Psoas muscle (tissue), 8 donors: Measurements from ENCODE around the gene KCNJ9. TPM values are rescaled to one million over a fixed set of nuclear protein-coding genes. Genes with fewer than 3 reads are reported as not detected.

Experiments
- ATAC-seq, 4 donors: fragments of 200-7000 bp; cut with Tn5 transposase; one replicate each; pipeline ENCODE4 v1.9.1; 2020; ENCODE audit warnings: moderate library complexity in 3 of 4, mild to moderate bottlenecking in 2 of 4
- DNase-seq, 2 donors: peaks; one replicate each; pipeline ENCODE4 v3.0.0-alpha.2; 2020
- H3K27ac ChIP-seq: fragments of 200-600 bp; one replicate; pipeline ENCODE4 v1.8.0; 2022
- H3K27me3 ChIP-seq, 3 donors: fragments of 200-600 bp in 1 of 3; one replicate each; pipeline versions ENCODE4 v1.6.1 to v1.8.0; 2013 to 2022; ENCODE audit warnings: low read length in 2 of 3, mild to moderate bottlenecking in 2 of 3, moderate library complexity in 1 of 3; ENCODE audit not compliant: insufficient read depth in 3 of 3
- H3K36me3 ChIP-seq, 2 donors: fragments of 200-600 bp in 1 of 2; one replicate each; pipeline versions ENCODE4 v1.6.1 to v1.8.0; 2013 to 2022; ENCODE audit warnings: low read depth in 1 of 2, mild to moderate bottlenecking in 1 of 2, moderate library complexity in 1 of 2; ENCODE audit not compliant: insufficient read depth in 1 of 2
- H3K4me1 ChIP-seq: fragments of 200-600 bp; one replicate; pipeline ENCODE4 v1.8.0; 2022
- H3K4me3 ChIP-seq: fragments of 200-600 bp; one replicate; pipeline ENCODE4 v1.8.0; 2022; ENCODE audit warnings: mild to moderate bottlenecking
- H3K9me3 ChIP-seq: fragments of 200-600 bp; one replicate; pipeline ENCODE4 v1.8.0; 2022
- CTCF ChIP-seq: fragments of 200-600 bp; IDR thresholded peaks from one replicate; pipeline ENCODE4 v1.8.0; 2022; ENCODE audit warnings: antibody characterized with exemption
- WGBS, 3 donors: extraction: QIAGEN DNeasy Blood & Tissue Kit; methylation state at CpG; one replicate each; pipeline versions ENCODE4 v1.1.6 to v1.1.7; 2013; 5-methylcytosine and 5-hydroxymethylcytosine counted together
- intact Hi-C, 2 donors: fragments of 100-400 bp; cut with DNase I; formaldehyde crosslinking; loops; one replicate each; pipeline versions ENCODE4 v1.11.0 to v1.14.2; 2022
- polyA plus RNA-seq, 3 donors: library from polyadenylated mRNA; stranded (reverse); fragments of 200-250 nt; gene quantifications; one replicate each; pipeline ENCODE4 v1.2.3, GENCODE V29; 2013
- total RNA-seq, 4 donors: library from RNA; stranded (reverse); fragmentation: NEBNext Ultra II Directional in 2 of 4; extraction: Animal tissue kit (Norgen Biotek cat#: 25700) in 2 of 4; gene quantifications; one replicate each; pipeline versions ENCODE4 v1.2.1 to v1.2.4, GENCODE V29; 2021 to 2023
- donor health status: healthy with polysubstance abuse.
- donor health status: DM: no; HTN: no; CAD: no; lungs with moderate emphysema.
- donor health status: Bipolar disorder and iron deficiency.
- donor health status: healthy.
- donor health status: DM: yes; HTN: yes; CAD: no.
- donor health status: DM: no; HTN: no; CAD: no.
- donor health status: DM: no; HTN: no; CAD: no.
- donor health status: DM: yes; HTN: yes; CAD: no.

The KCNJ9 gene
- total and polyA plus RNA-seq, 7 donors, result 0.01 to 0.04 TPM; not detected in 5

GRCh38 chr1:160113407-160113806, 32.1 kb downstream of the KCNJ9 start:
- peak in 3 of 4 donors; percentile 18 to 46 (median 25) for ATAC-seq
- intact Hi-C loops, result loop anchor here in 1 of 2 donors (5.0 kb wide), 1 partner anchor 59 kb away; no protein-coding TSS in a partner anchor
- peaks cover 40% of the 10 kb centered on the region for H3K4me1 ChIP-seq
- DNase-seq, result peak in 1 of 2 donors; percentile 74
- peak overlapping the region; percentile 22 for H3K4me3 ChIP-seq
- no peaks in the 10 kb centered on the region for H3K27me3 ChIP-seq
- peak; percentile 22 for TF ChIP-seq CTCF
- H3K36me3 ChIP-seq, result peaks cover 0 to 2% of the 10 kb centered on the region in 2 donors
- H3K27ac ChIP-seq, result peak overlapping the region; percentile 98
- 17 to 41% (median 33%) methylated on average over 8 of the region's 8 CpGs for WGBS, 3 donors
- no peaks in the 10 kb centered on the region for H3K9me3 ChIP-seq

GRCh38 chr1:160114085-160114484, 32.7 kb downstream of the KCNJ9 start:
- TF ChIP-seq CTCF, result no peak
- 18 to 40% (median 32%) methylated on average over 4 of the region's 4 CpGs for WGBS, 3 donors
- no peaks in the 10 kb centered on the region for H3K9me3 ChIP-seq
- peak overlapping the region; percentile 22 for H3K4me3 ChIP-seq
- H3K4me1 ChIP-seq, result peaks cover 47% of the 10 kb centered on the region
- peak overlapping the region; percentile 98 for H3K27ac ChIP-seq
- H3K27me3 ChIP-seq, result no peaks in the 10 kb centered on the region
- ATAC-seq (no peak), DNase-seq (peak in 1 of 2 donors; percentile 54)
- peaks cover 0 to 8% of the 10 kb centered on the region in 2 donors for H3K36me3 ChIP-seq
- intact Hi-C loops, result loop anchor here in 1 of 2 donors (5.0 kb wide), 1 partner anchor 58 kb away; no protein-coding TSS in a partner anchor

DNA sequence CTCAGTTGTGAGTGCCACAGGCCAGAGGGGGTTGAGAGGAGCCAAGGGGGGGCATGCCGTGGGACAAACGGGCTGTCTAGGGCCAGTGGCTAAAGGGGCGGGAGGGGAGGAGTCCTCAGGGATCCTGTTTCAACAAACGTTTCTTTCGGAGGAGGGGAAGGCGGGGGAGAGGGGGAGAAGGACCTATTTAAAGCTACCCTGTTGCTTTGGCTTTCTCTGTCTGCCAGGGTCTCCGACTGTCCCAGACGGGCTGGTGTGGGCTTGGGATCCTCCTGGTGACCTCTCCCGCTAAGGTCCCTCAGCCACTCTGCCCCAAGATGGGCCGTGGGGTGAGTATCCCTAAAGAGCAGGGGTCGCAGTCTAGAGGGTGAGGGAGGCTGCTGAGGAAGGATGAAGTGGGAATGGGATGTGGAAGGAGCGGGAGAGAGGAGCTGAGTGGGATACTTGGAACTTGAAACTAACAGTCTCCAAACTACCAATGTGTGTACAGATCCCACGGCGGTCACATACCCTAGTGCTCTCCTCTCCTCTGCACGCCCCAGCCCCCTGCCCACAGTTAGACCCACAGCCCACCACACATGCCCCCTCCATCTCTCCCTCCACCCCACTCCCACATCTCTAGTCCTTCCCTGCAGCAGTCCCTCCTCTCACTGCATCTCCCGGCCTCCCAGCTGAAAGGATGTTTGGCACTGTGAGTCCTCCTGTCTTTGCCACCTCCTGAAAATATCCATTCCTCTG, 34.4 kb downstream of the KCNJ9 start, which contains the start of gene ATP1A2:
TSS of gene ATP1A2 (plus strand) at position 215 of the 738 bp plus-strand sequence. CDS start at position 318, 103 bp downstream.
- H3K27ac ChIP-seq, result peak within 1 kb of the TSS; percentile 98
- H3K36me3 ChIP-seq, result peaks cover 0 to 14% of the 10 kb centered on the region in 2 donors
- no peaks in the 10 kb centered on the region for H3K27me3 ChIP-seq
- intact Hi-C loops, result loop anchor here in 1 of 2 donors (5.0 kb wide), 1 partner anchor 77 kb away; the partner anchor contains the start of gene CASQ1
- no peaks in the 10 kb centered on the region for H3K9me3 ChIP-seq
- DNase-seq (peak; percentile 53 to 86), ATAC-seq (peak; percentile 63 to 69 (median 66))
- peaks cover 54% of the 10 kb centered on the region for H3K4me1 ChIP-seq
- no peak for TF ChIP-seq CTCF
- WGBS, 3 donors, result 11 to 16% (median 16%) methylated on average over 13 to 16 of the region's 16 CpGs
- peak within 1 kb of the TSS; percentile 82 for H3K4me3 ChIP-seq

GRCh38 chr1:160116283-160117147, 35.2 kb downstream of the KCNJ9 start:
- H3K4me3 ChIP-seq, result peak overlapping the region; percentile 82

More at GRCh38 chr1:160116283-160117147, 35.2 kb downstream of the KCNJ9 start:
- Histone ChIP-seq H3K36me3 (peaks cover 0 to 22% of the 10 kb centered on the region in 2 donors), H3K9me3 (no peaks in the 10 kb centered on the region), H3K27ac (peak overlapping the region; percentile 98), H3K4me1 (peaks cover 61% of the 10 kb centered on the region), H3K27me3 (no peaks in the 10 kb centered on the region)
- 10 to 16% (median 13%) methylated on average over 12 of the region's 12 CpGs for WGBS, 3 donors
- peak; percentile 53 to 88 for DNase-seq
- no peak for TF ChIP-seq CTCF
- peak; percentile 60 to 76 (median 68) for ATAC-seq
- intact Hi-C loops, result loop anchor here in 1 of 2 donors (5.0 kb wide), 1 partner anchor 76 kb away; the partner anchor contains the start of gene CASQ1
